Muscle layer of duodenum (tissue), 2 donors: ENCODE measurements around the gene SNX25.
"Not testable (repeated sequence)": the region's sequence is repeated elsewhere in the genome, so short reads cannot be mapped to it uniquely, and the experiment has no call there.

Experiments used
- H3K27ac ChIP-seq: one replicate; pipeline ENCODE4 v1.7.0; 2013; ENCODE audit warnings: mild to moderate bottlenecking, low read length
- H3K27me3 ChIP-seq: one replicate; pipeline ENCODE4 v1.7.0; 2013; ENCODE audit warnings: low read depth, mild to moderate bottlenecking, control low read depth, low read length
- H3K36me3 ChIP-seq, 2 donors: one replicate each; pipeline ENCODE4 v1.7.0; 2013; ENCODE audit warnings: low read length in 2 of 2, control low read depth in 1 of 2, mild to moderate bottlenecking in 1 of 2; ENCODE audit not compliant: insufficient read depth in 2 of 2, control insufficient read depth in 1 of 2
- H3K4me1 ChIP-seq, 2 donors: one replicate each; pipeline ENCODE4 v1.7.0; 2013; ENCODE audit warnings: low read length in 2 of 2, mild to moderate bottlenecking in 2 of 2, control low read depth in 1 of 2, moderate library complexity in 1 of 2; ENCODE audit not compliant: insufficient read depth in 2 of 2, control insufficient read depth in 1 of 2
- H3K4me3 ChIP-seq, 2 donors: one replicate each; pipeline ENCODE4 v1.7.0; 2013; ENCODE audit warnings: low read length in 2 of 2, low read depth in 1 of 2, mild to moderate bottlenecking in 1 of 2
- H3K9me3 ChIP-seq, 2 donors: one replicate each; pipeline ENCODE4 v1.7.0; 2013; ENCODE audit warnings: low read length in 2 of 2, control low read depth in 1 of 2, mild to moderate bottlenecking in 1 of 2; ENCODE audit not compliant: control insufficient read depth in 1 of 2
- donor health status: healthy.

The SNX25 gene

GRCh38 chr4:185352202-185352601, 142.8 kb downstream of the SNX25 start:
- H3K27ac ChIP-seq: no peak overlapping the region
- no peaks in the 10 kb centered on the region for H3K9me3 ChIP-seq
- no peaks in the 10 kb centered on the region for H3K27me3 ChIP-seq
- H3K4me3 ChIP-seq: no peak overlapping the region
- peaks cover 17 to 21% of the 10 kb centered on the region in 2 donors for H3K36me3 ChIP-seq
- no peaks in the 10 kb centered on the region for H3K4me1 ChIP-seq

GRCh38 chr4:185352741-185353140, 143.3 kb downstream of the SNX25 start:
- peaks cover 17 to 21% of the 10 kb centered on the region in 2 donors for H3K36me3 ChIP-seq
- H3K9me3 ChIP-seq: no peaks in the 10 kb centered on the region
- H3K4me1 ChIP-seq: no peaks in the 10 kb centered on the region
- H3K27me3 ChIP-seq: no peaks in the 10 kb centered on the region
- no peak overlapping the region for H3K27ac ChIP-seq
- H3K4me3 ChIP-seq: no peak overlapping the region

DNA sequence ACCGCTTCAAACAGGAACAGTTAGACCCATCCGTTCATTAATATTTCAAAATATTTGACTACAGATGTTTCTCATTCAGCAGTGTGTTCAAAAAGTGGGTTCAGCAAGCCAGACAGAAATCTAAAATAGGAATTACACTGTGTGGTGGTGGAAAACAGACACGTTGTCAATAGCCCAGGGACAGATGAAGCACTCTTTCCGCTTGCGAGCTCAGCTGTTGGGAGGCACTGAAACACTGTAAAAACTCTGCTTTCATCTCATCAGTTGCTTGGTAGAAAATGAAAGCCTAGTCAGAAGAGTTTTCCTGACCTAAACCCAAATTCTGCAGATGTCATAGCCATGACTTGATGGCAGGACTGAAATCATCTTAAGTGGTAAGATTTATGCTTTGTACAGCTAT, 147.8 kb downstream of the SNX25 start:
- Histone ChIP-seq H3K27ac (no peak overlapping the region), H3K9me3 (no peaks in the 10 kb centered on the region), H3K4me1 (no peaks in the 10 kb centered on the region), H3K4me3 (no peak overlapping the region), H3K27me3 (no peaks in the 10 kb centered on the region), H3K36me3 (peaks cover 16 to 21% of the 10 kb centered on the region in 2 donors)

GRCh38 chr4:185357733-185358440, 148.5 kb downstream of the SNX25 start:
- H3K9me3 ChIP-seq: no peaks in the 10 kb centered on the region
- H3K4me1 ChIP-seq: no peaks in the 10 kb centered on the region
- H3K4me3 ChIP-seq: no peak overlapping the region
- no peak overlapping the region for H3K27ac ChIP-seq
- H3K36me3 ChIP-seq: peaks cover 10 to 15% of the 10 kb centered on the region in 2 donors
- H3K27me3 ChIP-seq: no peaks in the 10 kb centered on the region

GRCh38 chr4:185358514-185358913, 149.1 kb downstream of the SNX25 start:
- peaks cover 10 to 15% of the 10 kb centered on the region in 2 donors for H3K36me3 ChIP-seq
- H3K27me3 ChIP-seq: no peaks in the 10 kb centered on the region
- H3K4me1 ChIP-seq: no peaks in the 10 kb centered on the region
- no peak overlapping the region for H3K4me3 ChIP-seq
- no peak overlapping the region for H3K27ac ChIP-seq
- no peaks in the 10 kb centered on the region for H3K9me3 ChIP-seq

GRCh38 chr4:185358959-185359358, 149.6 kb downstream of the SNX25 start:
- Histone ChIP-seq H3K27ac (no peak overlapping the region), H3K36me3 (peaks cover 9 to 14% of the 10 kb centered on the region in 2 donors), H3K4me1 (no peaks in the 10 kb centered on the region), H3K27me3 (no peaks in the 10 kb centered on the region), H3K4me3 (no peak overlapping the region), H3K9me3 (no peaks in the 10 kb centered on the region)

- Histone ChIP-seq H3K9me3 (no peaks in the 10 kb centered on the region), H3K4me1 (no peaks in the 10 kb centered on the region), H3K4me3 (no peak overlapping the region), H3K27me3 (no peaks in the 10 kb centered on the region), H3K27ac (no peak overlapping the region), H3K36me3 (peaks cover 0 to 6% of the 10 kb centered on the region in 2 donors)
These were observed 150.5 kb downstream of the SNX25 start for GRCh38 chr4:185359767-185360446.

- Histone ChIP-seq H3K36me3 (peaks cover 0 to 6% of the 10 kb centered on the region in 2 donors), H3K4me1 (no peaks in the 10 kb centered on the region), H3K27ac (no peak overlapping the region), H3K9me3 (no peaks in the 10 kb centered on the region), H3K27me3 (no peaks in the 10 kb centered on the region), H3K4me3 (no peak overlapping the region)
These were observed 152.5 kb downstream of the SNX25 start for GRCh38 chr4:185361872-185362271.

DNA sequence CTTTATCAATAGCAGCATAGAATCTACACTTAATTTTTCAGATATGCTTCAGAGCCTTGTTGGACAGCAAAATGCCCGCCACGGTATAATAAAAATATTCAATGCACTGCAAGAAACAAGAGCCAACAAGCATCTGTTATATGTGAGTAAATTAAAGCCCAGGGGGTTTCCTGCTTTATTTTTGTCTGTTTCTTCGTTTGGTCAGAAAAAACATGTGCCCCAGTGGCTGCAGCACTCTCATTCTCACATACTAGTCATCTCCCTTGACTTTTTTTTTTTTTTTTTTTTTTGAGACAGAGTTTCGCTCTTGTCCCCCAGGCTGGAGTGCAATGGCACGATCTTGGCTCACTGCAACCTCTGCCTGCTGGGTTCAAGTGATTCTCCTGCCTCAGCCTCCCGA, 153.2 kb downstream of the SNX25 start:
- not testable (repeated sequence) for H3K9me3 ChIP-seq, H3K4me1 ChIP-seq, H3K27me3 ChIP-seq, H3K36me3 ChIP-seq, H3K27ac ChIP-seq, H3K4me3 ChIP-seq

DNA sequence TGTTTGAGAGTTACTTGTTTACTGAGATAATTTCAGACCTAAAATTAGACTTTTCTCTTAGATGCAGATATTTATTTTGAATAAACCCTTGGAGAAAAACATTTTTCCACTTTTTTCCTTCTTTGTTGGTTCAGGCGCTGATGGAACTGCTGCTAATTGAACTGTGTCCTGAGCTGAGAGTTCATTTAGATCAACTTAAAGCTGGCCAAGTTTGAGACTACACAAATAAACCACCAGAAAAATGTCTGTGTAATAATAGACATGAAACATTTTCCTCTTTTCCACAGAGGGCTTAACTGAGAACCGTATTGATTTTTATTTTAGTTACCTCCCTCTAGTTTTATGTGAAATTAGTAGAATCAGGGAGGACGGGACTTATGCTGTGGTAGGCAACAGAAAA, 153.9 kb downstream of the SNX25 start:
- no peaks in the 10 kb centered on the region for H3K9me3 ChIP-seq
- no peaks in the 10 kb centered on the region for H3K27me3 ChIP-seq
- H3K4me1 ChIP-seq: no peaks in the 10 kb centered on the region
- H3K36me3 ChIP-seq: peaks cover 0 to 8% of the 10 kb centered on the region in 2 donors
- no peak overlapping the region for H3K27ac ChIP-seq
- no peak overlapping the region for H3K4me3 ChIP-seq

GRCh38 chr4:185364886-185365285, 155.5 kb downstream of the SNX25 start:
- Histone ChIP-seq H3K4me1 (no peaks in the 10 kb centered on the region), H3K27me3 (no peaks in the 10 kb centered on the region), H3K27ac (no peak overlapping the region), H3K36me3 (peaks cover 0 to 7% of the 10 kb centered on the region in 2 donors), H3K4me3 (no peak overlapping the region), H3K9me3 (no peaks in the 10 kb centered on the region)
